K562 (cell line): ENCODE measurements around the gene C19orf67. TPM values are rescaled to one million over a fixed set of nuclear protein-coding genes. Genes with fewer than 3 reads are reported as not detected.

Source experiments
- CEBPG ChIP-seq, 3 experiments: fragments of 200-800 bp in 1 of 3; sonication (Bioruptor generic) in 1 of 3; sonication (generic) in 1 of 3; formaldehyde crosslinking in 1 of 3; IDR thresholded peaks in 2 of 3; conservative IDR thresholded peaks in 1 of 3; 2 replicates each; pipeline versions ENCODE4 v1.6.1 to v1.8.0; 2016 to 2022; ENCODE audit warnings: missing compliant biosample characterization in 2 of 3, missing genetic modification characterization in 2 of 3, mild to moderate bottlenecking in 1 of 3, missing genetic modification reagents in 1 of 3
- DEAF1 ChIP-seq: fragments of 450-650 bp; formaldehyde crosslinking; IDR thresholded peaks from 2 replicates; pipeline ENCODE4 v1.4.0; 2020; ENCODE audit warnings: mild to moderate bottlenecking, moderate library complexity
- FOXO4 ChIP-seq: fragments of 450-650 bp; formaldehyde crosslinking; IDR thresholded peaks from 2 replicates; pipeline ENCODE4 v1.4.0; 2020; ENCODE audit warnings: mild to moderate bottlenecking, moderate library complexity
- GATAD2A ChIP-seq: fragments of 450-650 bp; IDR thresholded peaks from 2 replicates; pipeline ENCODE4 v1.6.1; 2017
- HSF4 ChIP-seq: fragments of 250-450 bp; sonication (Bioruptor Pico); IDR thresholded peaks from 2 replicates; pipeline ENCODE4 v2.1.2; 2022; ENCODE audit warnings: mild to moderate bottlenecking, moderate library complexity, borderline replicate concordance
- IRF9 ChIP-seq: fragments of 450-650 bp; IDR thresholded peaks from 2 replicates; pipeline ENCODE4 v1.6.1; 2016; ENCODE audit warnings: missing biosample characterization, missing genetic modification characterization
- KAT2B ChIP-seq: IDR thresholded peaks from one replicate; pipeline ENCODE4 v1.6.1; 2012; ENCODE audit warnings: low read depth, mild to moderate bottlenecking, control low read depth, inconsistent platforms, low read length, moderate library complexity
- MLLT1 ChIP-seq, 2 experiments: fragments of 450-650 bp; IDR thresholded peaks; 2 replicates each; pipeline ENCODE4 v1.6.1; 2016
- MXD1 ChIP-seq: fragments of 250-450 bp; sonication (Bioruptor Pico); IDR thresholded peaks from 2 replicates; pipeline ENCODE4 v1.8.0; 2021; ENCODE audit warnings: borderline replicate concordance, mild to moderate bottlenecking, moderate library complexity; ENCODE audit not compliant: poor library complexity, severe bottlenecking
- MYC ChIP-seq, 2 experiments: fragments of 250-450 bp in 1 of 2; sonication (Bioruptor Pico) in 1 of 2; IDR thresholded peaks; 2 replicates each; pipeline versions ENCODE4 v1.5.1 to v1.6.1; 2012 to 2021; ENCODE audit warnings: low read depth in 2 of 2, borderline replicate concordance in 1 of 2, improper control_type of control experiment in 1 of 2, low read length in 1 of 2, mild to moderate bottlenecking in 1 of 2, moderate library complexity in 1 of 2
- NCOA4 ChIP-seq: fragments of 450-650 bp; IDR thresholded peaks from 2 replicates; pipeline ENCODE4 v1.6.1; 2018; ENCODE audit warnings: mild to moderate bottlenecking; ENCODE audit not compliant: partially characterized antibody
- NCOR1 ChIP-seq: fragments of 450-650 bp; IDR thresholded peaks from 2 replicates; pipeline ENCODE4 v1.6.1; 2016; ENCODE audit warnings: mild to moderate bottlenecking, moderate library complexity
- PHTF2 ChIP-seq: fragments of 250-450 bp; sonication (Bioruptor Pico); IDR thresholded peaks from 2 replicates; pipeline ENCODE4 v1.5.0; 2021; ENCODE audit warnings: mild to moderate bottlenecking
- SLC30A9 ChIP-seq: fragments of 250-450 bp; sonication (Bioruptor Pico); IDR thresholded peaks from 2 replicates; pipeline ENCODE4 v1.8.0; 2022; ENCODE audit warnings: mild to moderate bottlenecking, moderate library complexity
- U2AF1 ChIP-seq: fragments of 200-400 bp; formaldehyde crosslinking; optimal IDR thresholded peaks from 2 replicates; pipeline ENCODE3; 2017; ENCODE audit warnings: mild to moderate bottlenecking, low read depth, low read length, moderate library complexity
- U2AF2 ChIP-seq: fragments of 200-400 bp; formaldehyde crosslinking; optimal IDR thresholded peaks from 2 replicates; pipeline ENCODE3; 2017; ENCODE audit warnings: low read depth, mild to moderate bottlenecking, low read length
- XRCC3 ChIP-seq: fragments of 450-650 bp; IDR thresholded peaks from 2 replicates; pipeline ENCODE4 v1.6.1; 2017; ENCODE audit warnings: mild to moderate bottlenecking, moderate library complexity
- ZKSCAN3 ChIP-seq: fragments of 250-450 bp; sonication (Bioruptor Pico); IDR thresholded peaks from 2 replicates; pipeline ENCODE4 v1.4.0; 2020
- ZNF124 ChIP-seq: sonication (generic); formaldehyde crosslinking; IDR thresholded peaks from 2 replicates; pipeline ENCODE4 v1.8.1; 2022; ENCODE audit warnings: missing genetic modification reagents
- ZNF3 ChIP-seq: fragments of 250-450 bp; sonication (Bioruptor Pico); IDR thresholded peaks from 2 replicates; pipeline ENCODE4 v1.5.0; 2021; ENCODE audit warnings: mild to moderate bottlenecking, moderate library complexity
- ZNF311 ChIP-seq: fragments of 250-450 bp; sonication (Bioruptor Pico); IDR thresholded peaks from 2 replicates; pipeline ENCODE4 v1.4.0; 2020; ENCODE audit warnings: mild to moderate bottlenecking, moderate library complexity
- ZNF41 ChIP-seq: fragments of 250-450 bp; sonication (Bioruptor Pico); conservative IDR thresholded peaks from 2 replicates; pipeline ENCODE4 v1.4.0; 2020; ENCODE audit warnings: mild to moderate bottlenecking
- ZNF778 ChIP-seq: fragments of 450-650 bp; formaldehyde crosslinking; IDR thresholded peaks from 2 replicates; pipeline ENCODE4 v1.4.0; 2020; ENCODE audit warnings: mild to moderate bottlenecking, moderate library complexity
- polyA plus RNA-seq, 8 experiments: library from polyadenylated mRNA; depleted of rRNA in 4 of 8; stranded (reverse) in 5 of 8; unstranded in 3 of 8; fragments of >200 nt; fragmentation: Nextera tagmentation in 2 of 8; fragmentation: Illumina TruSeq in 1 of 8; extraction: Ambion mirVana in 2 of 8; extraction: Trizol in 1 of 8; gene quantifications; 2 replicates each; pipeline versions ENCODE4 v1.2.1 to v1.2.3, GENCODE V29; 2011 to 2014; ENCODE audit warnings: inconsistent platforms in 1 of 8, missing spikeins in 1 of 8
- total RNA-seq, 7 experiments: library from RNA; depleted of rRNA in 6 of 7; stranded (reverse); fragments of >200 nt in 6 of 7; fragmentation: Illumina TruSeq in 2 of 7; extraction: Trizol in 2 of 7; gene quantifications; 2 replicates each; pipeline versions ENCODE4 v1.2.1 to v1.2.3, GENCODE V29; 2011 to 2021; ENCODE audit warnings: low replicate concordance in 1 of 7

Gene C19orf67
- total and polyA plus RNA-seq, 9 of the 15 experiments (the other 6 are each of a cell fraction or from before 2014, with no cell fraction given) = 0.29 to 1.8 (median 0.51) TPM; not detected in 3

- TF ChIP-seq MYC (IDR thresholded peaks at IDR 0.05; ENCODE audit: low read depth, low read length) = peak; percentile 56
- TF ChIP-seq MYC (CRISPR knock-in tag; IDR thresholded peaks at IDR 0.05; ENCODE audit: borderline replicate concordance, low read depth) = no peak
- TF ChIP-seq IRF9 (tag) = no peak
- no peak for TF ChIP-seq KAT2B
- TF ChIP-seq U2AF1 = no peak
- no peak for TF ChIP-seq ZNF41 (CRISPR knock-in tag)
- no peak for TF ChIP-seq NCOA4
- no peak for TF ChIP-seq ZNF124 (CRISPR knock-in tag)
- no peak for TF ChIP-seq SLC30A9
- no peak for TF ChIP-seq ZKSCAN3 (CRISPR knock-in tag)
- TF ChIP-seq HSF4 (CRISPR knock-in tag) = no peak
- no peak for TF ChIP-seq CEBPG (CRISPR knock-in tag; IDR thresholded peaks at IDR 0.05)
- no peak; a peak in 1 of 4 replicates for TF ChIP-seq CEBPG (tag; conservative IDR thresholded peaks at IDR 0.05 in 1 of 2, IDR thresholded peaks at IDR 0.05 in 1 of 2)
- no peak for TF ChIP-seq GATAD2A
- no peak for TF ChIP-seq ZNF3 (CRISPR knock-in tag)
- no peak for TF ChIP-seq MLLT1 (IDR thresholded peaks at IDR 0.05)
- no peak for TF ChIP-seq XRCC3
- TF ChIP-seq FOXO4 (CRISPR knock-in tag) = no peak
- no peak for TF ChIP-seq DEAF1 (CRISPR knock-in tag)
- no peak for TF ChIP-seq MXD1 (CRISPR knock-in tag)
- no peak for TF ChIP-seq ZNF311
- no peak for TF ChIP-seq U2AF2
- TF ChIP-seq PHTF2 (CRISPR knock-in tag) = no peak
- TF ChIP-seq ZNF778 (CRISPR knock-in tag) = no peak
- TF ChIP-seq NCOR1 = no peak
Measured at GRCh38 chr19:14073261-14073924, 12.2 kb downstream of the C19orf67 start (continued).
